Fibroblast of skin of left quadriceps (primary cell): Measurements from ENCODE around the gene CXCL14.

Experiments
- DNase-seq, 2 experiments: peaks; one replicate each; pipeline ENCODE4 v3.0.0-alpha.2; 2013; ENCODE audit warnings: low read depth in 2 of 2

The CXCL14 gene

DNA sequence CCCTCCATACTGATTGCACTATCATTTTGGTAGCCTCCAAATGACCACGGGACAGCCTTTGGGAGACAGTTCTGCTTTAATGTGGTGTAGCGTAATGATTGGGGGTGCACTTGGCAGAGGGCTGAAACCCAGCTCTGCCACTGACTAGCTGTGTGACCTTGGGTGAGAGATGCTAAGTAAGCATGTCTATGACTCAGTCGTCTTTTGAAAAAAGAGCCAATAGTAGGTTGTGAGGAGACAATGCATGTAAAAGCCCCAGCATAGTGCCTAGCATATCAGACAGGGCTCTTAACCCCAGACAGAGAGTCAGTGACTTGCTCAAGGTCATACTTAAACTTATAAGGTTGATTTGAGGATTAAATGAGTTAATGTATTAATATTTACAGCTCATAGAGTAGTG is 18.0 kb upstream of the CXCL14 start:
- no peak for DNase-seq

DNA sequence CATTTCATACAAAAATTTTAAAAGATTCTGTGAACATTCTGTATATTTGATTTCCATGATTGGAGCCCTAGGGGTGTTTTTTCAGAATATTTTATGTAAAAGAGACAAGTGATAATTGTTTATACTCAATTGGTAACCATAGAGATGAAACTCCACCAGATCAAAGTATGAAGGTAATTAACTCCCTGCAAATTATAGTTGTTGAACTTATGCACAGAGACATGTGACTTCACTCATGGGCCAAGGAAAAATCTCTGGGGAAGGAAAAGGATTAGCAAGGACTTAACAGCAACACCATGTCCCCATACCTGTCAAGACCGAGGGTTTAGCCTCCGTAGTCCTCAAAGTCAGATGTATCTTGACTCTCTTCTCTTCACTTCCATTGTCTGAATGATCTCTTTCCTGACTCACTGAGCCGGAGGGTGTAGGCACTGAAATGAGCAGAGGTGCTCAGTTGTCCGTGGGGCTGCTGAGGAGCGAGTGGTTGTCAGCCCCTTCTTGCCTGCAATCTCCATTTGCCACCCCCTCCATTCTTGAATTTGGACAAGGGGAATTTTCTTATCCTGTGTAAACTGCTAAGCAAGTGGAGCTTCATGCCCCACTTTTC is 17.5 kb upstream of the CXCL14 start:
- DNase-seq, result no peak

DNA sequence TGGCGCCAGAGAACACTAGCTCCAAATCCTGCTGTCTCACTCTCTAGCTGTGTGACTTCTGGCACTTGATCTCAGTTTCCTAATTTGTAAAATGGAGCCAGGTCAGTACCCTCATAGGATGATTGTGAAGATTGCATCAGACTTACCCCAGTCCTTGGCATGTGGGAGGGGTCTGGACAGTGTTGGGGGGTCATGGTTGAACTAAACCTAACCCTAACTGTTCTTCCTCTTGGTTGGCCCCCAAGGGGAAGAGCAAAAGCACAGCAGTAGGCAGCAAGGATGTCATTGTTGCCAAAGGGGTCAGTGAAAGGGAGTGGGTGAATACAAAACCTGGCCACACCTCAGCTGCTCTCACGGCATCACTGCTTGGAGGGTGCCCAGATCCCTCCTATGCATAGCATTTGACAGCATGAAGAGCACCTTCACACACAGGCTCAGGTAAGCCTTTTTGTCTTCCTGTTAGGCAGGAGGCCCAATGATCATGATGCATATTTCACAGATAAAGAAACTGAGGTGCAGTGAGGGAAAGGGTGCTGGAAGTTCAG is 15.7 kb upstream of the CXCL14 start:
- DNase-seq, result no peak

DNA sequence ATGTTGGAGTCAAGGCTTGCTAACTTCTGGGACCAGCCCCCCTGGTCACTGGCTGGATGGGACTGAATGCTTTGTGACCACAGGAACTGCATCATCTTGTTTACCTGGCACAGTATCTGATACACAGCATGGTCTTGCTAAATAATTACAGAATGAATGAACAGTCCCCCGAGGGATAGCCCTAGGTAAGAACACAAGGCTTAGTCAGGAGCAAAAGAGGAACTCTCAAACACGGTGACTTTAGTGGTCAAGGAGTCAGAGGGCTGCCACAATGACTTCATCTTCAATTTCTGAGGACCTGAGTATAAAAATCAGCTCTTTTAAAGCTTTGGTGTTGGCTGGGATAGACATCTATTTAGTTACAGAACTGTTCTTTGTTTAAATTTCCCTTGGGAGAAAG is 15.1 kb upstream of the CXCL14 start:
- DNase-seq, result no peak

DNA sequence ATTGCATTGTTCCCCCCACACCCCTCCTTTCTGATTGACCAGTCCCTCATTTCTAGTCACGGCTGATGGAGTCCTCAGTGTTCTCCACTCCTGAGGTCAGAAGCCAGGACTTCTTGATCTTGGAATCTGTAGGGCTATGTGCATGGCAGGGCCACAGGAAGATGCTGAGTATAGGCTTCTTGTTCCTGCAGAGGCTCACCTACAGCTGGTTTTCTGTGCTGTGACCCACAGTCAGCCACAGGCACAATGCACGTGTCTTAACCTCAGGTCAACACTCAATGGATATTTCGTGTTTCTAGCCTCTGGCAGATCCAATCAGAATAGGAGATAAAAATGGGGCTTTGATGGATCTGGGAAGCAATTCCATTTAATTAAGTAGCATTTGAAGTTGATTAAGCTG is 14.3 kb upstream of the CXCL14 start:
- no peak for DNase-seq

DNA sequence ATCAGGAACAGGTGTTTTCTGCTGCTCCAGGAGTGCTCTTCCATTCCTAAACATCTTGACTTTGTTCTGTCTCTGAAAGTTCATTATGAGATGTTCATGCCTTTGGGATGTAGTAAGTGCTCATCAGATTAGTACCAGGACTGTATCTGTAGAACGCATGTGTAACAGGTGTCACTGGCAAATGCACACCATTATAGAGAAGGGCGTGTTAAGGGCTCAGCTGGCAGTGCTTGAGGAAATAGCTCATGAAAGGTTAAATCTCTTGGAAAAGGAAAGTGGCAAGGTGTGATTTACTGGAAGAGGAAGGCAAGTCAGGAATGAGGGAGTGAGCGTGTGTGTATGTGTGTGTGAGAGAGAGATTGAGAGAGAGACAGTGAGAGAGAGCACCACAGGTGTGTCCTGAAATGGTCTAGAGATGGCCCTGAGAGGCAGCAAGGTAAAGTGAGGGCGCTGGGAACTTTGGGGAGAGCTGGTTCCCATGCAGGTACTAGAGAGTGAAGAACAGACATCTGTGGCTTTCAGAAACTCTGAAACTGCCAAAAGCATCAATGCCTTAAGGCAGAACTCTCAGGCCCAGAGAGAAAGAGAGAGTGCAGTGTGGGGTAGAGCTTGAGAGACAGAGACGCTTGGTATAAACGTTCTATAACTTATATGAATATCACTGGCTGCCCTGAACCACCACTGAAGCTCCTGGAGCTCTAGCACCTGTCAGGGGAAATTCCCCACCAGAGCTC is 13.7 kb upstream of the CXCL14 start:
- DNase-seq, result no peak

DNA sequence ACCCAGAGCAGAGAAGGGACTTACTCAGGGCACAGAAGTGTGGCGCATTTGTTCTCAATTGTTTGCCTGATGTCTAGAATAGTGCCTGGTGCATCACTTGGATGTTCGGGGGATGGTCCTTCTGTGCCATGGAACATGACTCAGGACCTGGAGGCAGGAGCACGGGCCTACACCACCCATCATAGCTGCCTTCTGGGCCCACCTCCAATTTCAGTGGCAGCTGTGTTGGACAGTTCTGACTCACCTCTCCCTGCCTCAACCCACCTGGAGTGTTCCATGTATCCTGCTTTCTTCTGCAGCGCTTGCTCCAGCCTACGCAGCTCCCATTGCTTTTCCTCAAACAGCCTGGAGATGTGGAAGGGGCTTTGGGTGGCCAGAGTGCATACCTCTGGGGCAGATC is 12.5 kb upstream of the CXCL14 start:
- no peak for DNase-seq

DNA sequence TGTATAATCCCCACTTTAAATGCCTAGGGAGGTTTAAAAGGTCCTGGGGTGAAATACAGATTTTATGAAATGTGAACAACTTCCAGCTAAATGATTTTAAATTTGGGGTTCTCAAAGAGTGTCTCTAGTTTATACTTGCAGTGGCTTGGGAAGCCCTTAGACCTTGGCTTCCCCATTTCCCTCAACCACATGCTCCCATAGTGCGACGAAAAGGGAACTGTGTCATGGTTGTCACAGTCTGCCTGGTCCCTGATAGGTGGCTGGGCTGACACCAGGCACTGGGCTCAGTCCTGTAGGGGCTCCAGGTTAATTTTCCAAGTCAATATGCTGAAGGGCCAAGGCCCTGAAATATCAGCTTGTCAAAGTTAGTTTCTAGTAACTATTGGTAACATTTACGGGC is 10.4 kb upstream of the CXCL14 start:
- no peak for DNase-seq

DNA sequence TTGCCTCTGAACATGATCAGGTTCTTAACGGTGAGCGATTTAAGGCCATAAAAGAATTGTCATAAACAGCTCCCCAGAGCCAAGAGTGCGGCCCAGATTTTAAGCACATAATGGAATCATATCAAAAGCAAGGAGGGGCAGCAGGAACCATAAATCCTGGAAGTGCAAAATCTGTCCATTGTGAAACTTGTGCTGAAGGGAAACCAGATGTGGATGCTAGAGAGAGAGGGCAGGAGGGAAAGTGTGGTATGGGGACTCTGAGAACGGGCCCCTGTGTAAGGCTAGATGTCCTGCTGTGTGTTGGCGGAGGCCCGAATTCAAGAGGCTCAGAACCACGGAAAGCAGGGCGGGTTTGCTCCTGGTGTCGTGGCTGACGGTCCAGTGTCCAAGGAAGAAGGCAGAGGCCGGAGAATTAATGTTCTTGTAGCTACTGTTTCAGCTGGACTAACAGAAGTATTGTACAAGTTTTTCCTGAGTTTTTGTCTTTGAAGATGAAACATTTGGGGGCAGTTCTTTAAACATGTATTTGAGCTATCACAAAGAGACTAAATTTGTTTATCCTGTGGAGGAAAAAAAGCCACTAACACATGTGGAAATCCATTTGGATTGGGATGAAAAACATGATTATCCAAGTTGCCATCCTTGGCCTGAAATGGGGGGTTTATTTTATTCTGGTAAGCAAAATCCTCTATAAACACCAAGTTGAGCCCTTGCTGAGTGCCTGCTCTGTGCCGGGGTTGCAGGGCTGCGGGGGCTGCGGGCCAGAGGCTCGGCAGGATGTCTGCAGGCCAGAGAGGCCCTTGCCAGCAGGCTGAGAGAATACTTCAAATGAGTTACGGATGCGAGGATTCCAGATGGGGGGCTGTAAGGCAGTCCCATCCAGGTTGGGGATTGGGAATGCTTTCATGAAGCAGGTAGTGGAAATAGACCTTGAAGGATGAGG is 9.2 kb upstream of the CXCL14 start:
- no peak for DNase-seq

DNA sequence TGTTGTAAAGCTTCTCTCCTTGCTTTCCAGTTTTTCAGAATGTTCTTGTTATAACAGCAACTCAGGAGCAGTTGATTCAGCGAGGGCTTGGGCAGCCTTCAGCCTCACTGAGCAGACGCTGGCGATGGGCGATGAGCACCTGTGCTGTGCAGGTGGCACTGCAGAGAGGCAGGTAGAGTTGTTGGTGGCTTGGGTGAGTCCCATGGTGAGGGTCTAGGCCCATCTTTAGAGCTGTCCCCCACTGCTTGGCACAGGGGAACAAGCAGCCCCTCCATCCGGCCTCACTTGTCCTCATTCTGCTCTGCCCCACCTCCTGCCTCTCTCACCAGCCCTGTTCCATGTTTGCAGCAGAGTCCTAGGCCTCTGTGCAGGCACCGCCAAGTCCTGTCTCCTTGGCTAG is 6.1 kb upstream of the CXCL14 start:
- no peak for DNase-seq

DNA sequence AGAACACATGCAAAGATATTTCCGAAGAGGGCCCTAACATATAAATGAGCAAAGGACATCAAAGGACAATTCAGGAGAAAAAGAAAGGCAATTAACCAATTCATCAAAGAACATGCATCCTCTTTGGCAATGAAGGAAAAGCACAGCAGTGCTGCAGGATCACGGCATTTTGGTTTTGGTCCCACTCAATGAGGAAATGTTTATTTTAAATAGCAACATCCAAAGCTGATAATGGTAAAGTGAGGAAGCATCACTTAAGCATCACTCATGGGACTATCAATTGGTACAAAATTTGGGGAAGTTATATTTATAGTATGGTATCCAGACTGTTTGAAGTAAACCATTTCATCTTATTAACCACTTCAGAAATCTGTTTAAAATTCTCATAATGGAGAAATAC is 5.5 kb upstream of the CXCL14 start:
- DNase-seq, result no peak

DNA sequence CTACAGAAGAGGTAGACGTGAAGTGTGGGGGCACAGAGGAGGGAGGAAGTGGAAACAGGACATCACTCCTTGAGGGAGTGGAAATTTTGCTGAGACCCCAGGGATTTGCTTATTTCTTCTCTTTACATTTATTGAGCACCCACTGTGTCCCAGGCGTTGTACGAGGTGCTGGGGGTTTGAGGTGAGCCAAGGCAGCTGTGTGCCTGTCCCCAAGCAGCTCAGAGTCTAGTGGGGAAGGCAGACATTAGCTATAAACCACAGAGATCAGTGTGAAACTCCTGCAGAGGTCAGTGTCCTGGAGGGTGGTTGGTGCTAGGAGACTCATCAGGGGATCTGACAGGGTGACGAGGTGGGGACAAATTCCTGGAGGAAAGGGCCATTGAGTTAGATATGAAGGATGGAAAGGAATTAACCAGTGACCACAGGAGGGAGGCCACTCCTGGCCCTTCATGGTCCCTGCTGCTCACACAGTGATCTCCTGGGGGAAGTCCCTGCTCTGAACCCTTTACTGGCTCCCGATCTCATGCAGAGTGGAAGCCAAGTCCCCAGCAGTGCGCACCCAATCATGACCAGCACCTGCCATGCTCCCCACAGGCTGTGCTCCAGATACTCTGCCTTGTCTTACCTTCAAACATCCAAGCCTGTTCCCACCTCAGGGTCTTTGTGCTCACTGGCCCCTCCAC is 3.4 kb upstream of the CXCL14 start:
- DNase-seq, result no peak

DNA sequence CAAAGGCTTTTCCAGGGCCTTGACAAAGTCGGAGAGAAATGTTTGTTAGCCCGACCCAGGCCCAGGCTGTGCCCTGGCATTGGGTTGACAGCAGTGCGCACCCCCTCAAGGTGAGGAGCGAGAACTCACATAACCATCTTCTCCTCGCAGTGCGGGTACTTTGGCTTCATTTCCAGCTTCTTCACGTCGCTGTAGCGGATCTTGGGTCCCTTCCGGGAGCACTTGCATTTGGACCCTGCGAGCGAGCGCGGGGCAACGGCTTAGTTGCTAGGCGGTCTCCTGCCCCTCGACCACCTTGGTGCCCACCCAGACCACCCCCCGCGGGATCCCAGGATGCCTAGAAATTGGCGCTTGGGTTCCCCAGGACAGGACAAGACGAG is 496 bp downstream of the CXCL14 start:
- DNase-seq, result no peak

DNA sequence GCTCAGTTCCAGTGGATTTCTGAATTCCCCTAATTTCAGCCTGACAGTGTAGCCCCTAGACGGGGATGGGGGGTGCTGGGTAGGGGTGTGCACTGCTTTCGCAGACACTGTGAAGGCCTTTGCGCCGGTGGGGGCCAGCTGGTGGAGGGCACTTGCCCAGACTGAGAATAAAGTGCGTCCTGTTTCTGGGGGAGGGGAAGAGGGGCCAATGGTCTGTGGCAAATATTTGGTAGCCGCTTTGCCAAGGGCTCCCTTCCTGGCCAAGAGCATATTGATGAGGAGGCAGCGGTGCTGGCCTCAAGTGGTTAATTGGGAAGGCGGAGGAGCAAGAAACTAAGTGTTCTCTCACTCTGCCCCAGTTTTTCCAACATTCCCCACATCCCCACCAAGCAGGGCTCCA is 1.4 kb downstream of the CXCL14 start:
- DNase-seq, result no peak

DNA sequence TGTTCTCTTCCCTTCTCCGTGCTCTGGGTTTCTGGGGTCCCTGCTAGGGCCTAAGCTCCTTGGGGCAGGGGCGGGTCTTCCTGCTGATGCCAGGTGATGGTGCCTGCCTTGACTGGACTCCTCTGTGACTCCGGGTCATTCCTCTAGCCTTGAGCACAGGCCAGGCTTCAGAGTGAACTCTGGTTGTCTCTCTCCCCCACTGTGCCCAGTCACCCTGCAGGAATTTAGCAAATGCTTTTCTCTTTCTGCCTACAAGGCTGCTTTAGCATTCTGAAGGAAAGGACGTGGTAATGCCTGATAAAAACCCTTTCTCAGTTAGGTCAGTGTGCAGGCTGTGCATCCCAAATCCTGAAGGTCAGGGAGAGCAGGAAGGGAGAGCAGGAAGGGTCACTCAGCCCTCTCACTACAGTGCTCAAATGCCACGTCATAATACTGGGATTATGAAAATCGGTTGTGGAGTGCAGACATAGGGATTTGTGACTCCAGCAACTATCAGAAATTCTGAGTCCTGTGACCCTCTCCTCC is 2.7 kb downstream of the CXCL14 start:
- no peak for DNase-seq

DNA sequence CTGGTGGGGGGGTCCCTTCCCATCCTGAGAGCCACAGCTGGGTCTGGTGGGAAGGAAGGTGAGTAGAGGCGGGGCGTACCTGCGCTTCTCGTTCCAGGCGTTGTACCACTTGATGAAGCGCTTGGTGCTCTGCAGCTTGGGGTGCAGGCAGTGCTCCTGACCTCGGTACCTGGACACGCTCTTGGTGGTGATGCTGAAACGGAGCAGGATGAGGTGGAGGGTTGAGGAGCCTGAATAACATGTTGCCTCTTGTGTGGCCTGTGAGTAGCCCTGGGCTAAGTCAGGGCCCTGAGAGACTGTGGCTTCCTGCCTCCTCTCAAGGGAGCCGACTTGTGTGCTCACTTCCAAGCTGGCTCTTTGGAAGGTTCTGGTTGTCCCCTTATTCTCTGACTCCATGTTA is 4.3 kb downstream of the CXCL14 start:
- no peak for DNase-seq

DNA sequence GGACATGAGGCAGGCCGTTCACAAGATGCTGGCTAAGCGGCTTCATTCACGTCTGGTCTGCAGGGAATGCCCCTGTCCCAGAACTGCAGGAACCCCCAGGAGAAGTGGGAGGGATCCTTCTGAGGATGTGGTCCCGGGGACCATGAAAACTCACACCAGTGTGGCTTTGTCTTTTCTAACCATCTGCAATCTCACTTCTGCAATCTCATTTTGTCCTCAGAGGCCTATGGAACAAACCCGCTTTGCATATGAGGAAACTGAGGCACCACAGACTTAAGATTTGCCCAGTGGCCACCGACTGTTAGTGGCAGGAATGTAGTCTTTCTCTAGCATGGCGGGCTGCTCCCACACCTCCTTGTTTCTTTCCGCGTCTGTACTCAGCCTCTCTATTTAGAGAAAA is 6.9 kb downstream of the CXCL14 start:
- no peak for DNase-seq

DNA sequence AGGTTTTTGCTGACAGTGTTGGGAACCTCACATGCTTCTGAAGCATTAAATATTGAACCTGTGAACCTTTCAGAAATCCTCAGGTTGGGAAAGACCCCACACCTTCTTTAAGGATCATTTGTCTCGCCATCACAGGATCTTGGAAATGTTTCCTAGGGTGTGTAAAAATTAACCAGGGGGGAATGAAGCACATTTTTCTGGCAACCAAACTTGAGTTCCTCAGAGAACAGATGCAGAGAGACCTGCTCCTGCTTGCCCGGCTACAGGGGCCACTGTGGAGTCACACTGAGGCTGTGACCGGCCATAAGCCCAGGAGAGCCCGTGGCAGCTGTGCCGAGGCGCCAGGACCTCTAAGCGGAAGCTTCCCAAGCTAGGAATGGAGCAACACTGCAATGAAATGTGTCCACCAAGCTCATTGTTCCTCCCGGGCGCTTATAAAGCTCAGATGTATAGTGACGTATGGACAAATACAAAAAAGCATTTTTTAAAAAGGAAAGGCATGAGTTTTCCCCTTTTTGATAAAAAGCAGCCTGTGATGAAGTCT is 7.7 kb downstream of the CXCL14 start:
- no peak for DNase-seq

DNA sequence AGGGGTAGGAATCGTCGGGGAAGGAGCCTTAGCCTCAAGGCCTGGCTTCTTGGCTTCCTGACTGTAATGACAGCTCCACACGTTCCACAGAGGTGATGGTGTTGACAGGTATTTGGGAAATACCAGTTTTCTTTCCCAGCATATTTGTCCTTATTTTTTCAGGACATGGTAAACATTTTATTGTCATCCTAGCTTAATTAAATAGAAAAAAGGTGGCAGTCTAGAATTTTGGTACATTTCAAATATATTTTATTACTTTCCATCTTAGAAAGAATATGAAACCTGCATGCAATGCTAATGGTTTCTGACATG is 8.4 kb downstream of the CXCL14 start:
- no peak for DNase-seq

DNA sequence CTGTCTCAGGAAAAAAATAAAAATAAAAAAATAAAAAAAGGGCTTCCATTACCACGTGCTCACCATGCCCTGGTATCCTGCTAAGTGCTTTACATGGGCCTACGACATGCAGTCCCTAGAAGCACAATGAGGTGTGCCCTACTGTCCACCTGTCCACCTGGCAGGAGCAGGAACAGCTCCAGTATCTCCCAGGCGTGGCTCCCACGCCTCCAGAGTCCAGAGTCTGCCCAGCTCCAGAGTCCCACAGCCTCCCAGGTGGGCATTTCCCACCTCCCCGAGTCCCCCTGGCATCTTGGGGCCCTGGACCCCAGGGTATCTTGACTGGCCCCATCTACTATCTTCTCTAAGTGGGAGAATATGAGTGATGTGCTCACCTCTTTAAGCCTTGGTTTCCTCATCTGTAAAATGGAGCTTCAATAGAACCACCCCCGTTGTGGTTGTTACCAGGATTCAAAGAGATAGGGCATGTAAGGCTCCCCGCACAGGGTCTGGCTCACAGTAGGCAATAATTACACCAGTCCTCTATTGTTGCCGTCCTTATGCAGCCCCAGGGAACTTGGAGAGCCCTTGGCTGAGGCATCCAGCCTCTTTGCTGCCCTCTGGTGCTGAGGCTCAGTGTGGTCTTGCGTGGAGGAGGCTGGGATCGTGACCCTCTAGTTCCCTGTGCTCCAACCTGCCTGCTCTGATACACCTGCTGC is 8.9 kb downstream of the CXCL14 start:
- DNase-seq, result no peak

DNA sequence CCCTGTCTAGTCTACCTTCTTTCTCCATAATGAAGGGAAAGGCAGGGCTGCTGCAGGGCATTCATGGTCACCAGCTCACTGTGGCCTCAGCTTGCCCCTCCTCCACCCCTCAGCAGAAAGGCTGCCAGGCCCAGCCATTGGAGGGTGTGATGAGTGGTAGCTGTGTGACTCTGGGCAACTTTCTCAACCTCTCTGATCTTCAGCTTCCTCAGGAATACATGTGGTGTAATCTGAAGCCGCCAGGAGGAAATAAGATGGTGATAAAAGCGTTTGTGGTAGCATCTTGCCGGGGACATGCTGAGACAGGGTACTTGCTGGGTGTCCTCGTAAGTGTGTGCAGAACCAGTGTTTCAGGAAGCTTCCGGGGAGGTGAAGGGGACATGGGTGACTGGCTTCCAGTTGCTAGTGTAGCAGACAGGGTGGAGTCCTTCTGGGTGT is 9.8 kb downstream of the CXCL14 start:
- DNase-seq, result no peak
